ENCODE results near the gene SLC17A1.

- TF ChIP-seq CTCF (optimal IDR thresholded peaks at IDR 0.05 in 1 of 3, IDR thresholded peaks at IDR 0.05 in 1 of 3, conservative IDR thresholded peaks at IDR 0.05 in 1 of 3; ENCODE audit: extremely low read depth in 1 of 3, insufficient read depth in 2 of 3, low read length in 3 of 3): no peak
- TF ChIP-seq EZH2 (IDR thresholded peaks at IDR 0.05; ENCODE audit: low read length): no peak
Measured at GRCh38 chr6:25833136-25833535, 1.3 kb upstream of the SLC17A1 start.

All from keratinocyte (primary cell).